Measurements from ENCODE around the gene KNL1. TPM values are rescaled to one million over a fixed set of nuclear protein-coding genes. Genes with fewer than 3 reads are reported as not detected.

Gene KNL1
- total and polyA plus RNA-seq, 10 of the 15 experiments (the other 5 are each of a cell fraction or from before 2014, with no cell fraction given) = 10.9 to 55.5 (median 28.4) TPM

GRCh38 chr15:40593588-40594428, at the start of gene KNL1 (continued):
- TF ChIP-seq BCLAF1 (IDR thresholded peaks at IDR 0.05) (no peak), ASH2L (IDR thresholded peaks at IDR 0.05; ENCODE audit: borderline replicate concordance, low read depth) (no peak), CHD2 (IDR thresholded peaks at IDR 0.05; ENCODE audit: borderline replicate concordance, low read depth, low read length) (no peak), SUZ12 (IDR thresholded peaks at IDR 0.05; ENCODE audit: unreplicated experiment) (no peak), NR2F1 (conservative IDR thresholded peaks at IDR 0.05) (no peak), LARP7 (IDR thresholded peaks at IDR 0.05) (no peak; the same call in 1 of the 2 replicates), WRNIP1 (IDR thresholded peaks at IDR 0.05; ENCODE audit: borderline replicate concordance, low read depth, low read length) (0 out of 2 replicates have a peak, but pooled peaks have one; percentile 44), PAX5 (IDR thresholded peaks at IDR 0.05; ENCODE audit: borderline replicate concordance, low read depth, low read length) (no peak), SMC3 (IDR thresholded peaks at IDR 0.05; ENCODE audit: borderline replicate concordance, low read length) (no peak), RCOR1 (conservative IDR thresholded peaks at IDR 0.05; ENCODE audit: low read depth, low read length) (no peak; the same call in 1 of the 2 replicates), SPI1 (IDR thresholded peaks at IDR 0.05; ENCODE audit: borderline replicate concordance, insufficient read depth, low read depth, low read length) (no peak), RELB (IDR thresholded peaks at IDR 0.05; ENCODE audit: low read depth) (peak; percentile 89), RFX5 (IDR thresholded peaks at IDR 0.05; ENCODE audit: low read depth, low read length) (no peak), BMI1 (IDR thresholded peaks at IDR 0.05; ENCODE audit: borderline replicate concordance) (no peak), CEBPZ (IDR thresholded peaks at IDR 0.05; ENCODE audit: low read depth, low read length) (no peak), CREB1 (IDR thresholded peaks at IDR 0.05; ENCODE audit: low read depth) (peak; percentile 93), HDAC6 (IDR thresholded peaks at IDR 0.05; ENCODE audit: unreplicated experiment) (no peak), BRCA1 (IDR thresholded peaks at IDR 0.05; ENCODE audit: low read depth, low read length) (no peak), TCF12 (IDR thresholded peaks at IDR 0.05; ENCODE audit: low read depth, low read length) (no peak), CEBPB (IDR thresholded peaks at IDR 0.05; ENCODE audit: borderline replicate concordance in 1 of 2, low read depth in 2 of 2, low read length in 2 of 2) (peak; percentile 86 to 94), JUNB (IDR thresholded peaks at IDR 0.05) (0 out of 2 replicates have a peak, but pooled peaks have one; percentile 29)

Measured in GM12878 (cell line).